Thymus (tissue), 11 donors: ENCODE data around the gene MYO7A. TPM values are rescaled to one million over a fixed set of nuclear protein-coding genes. Genes with fewer than 3 reads are reported as not detected.

Source experiments
- DNase-seq, 9 donors: peaks; one replicate each; pipeline ENCODE4 v3.0.0-alpha.2; 2013; ENCODE audit warnings: low spot score in 9 of 9, low read depth in 6 of 9, missing footprints in 1 of 9
- H3K27ac ChIP-seq, 2 donors: one replicate each; pipeline ENCODE4 v1.5.1; 2013; ENCODE audit warnings: control low read depth in 1 of 2, low read depth in 1 of 2, low read length in 1 of 2, mild to moderate bottlenecking in 1 of 2, moderate library complexity in 1 of 2
- H3K27me3 ChIP-seq, 2 donors: one replicate each; pipeline ENCODE4 v1.5.1; 2013; ENCODE audit warnings: low read length in 1 of 2; ENCODE audit not compliant: control insufficient read depth in 2 of 2, insufficient read depth in 1 of 2
- H3K36me3 ChIP-seq, 2 donors: one replicate each; pipeline ENCODE4 v1.5.1; 2013; ENCODE audit warnings: low read length in 1 of 2, mild to moderate bottlenecking in 1 of 2, moderate library complexity in 1 of 2; ENCODE audit not compliant: control insufficient read depth in 2 of 2, insufficient read depth in 2 of 2
- H3K4me1 ChIP-seq, 2 donors: one replicate each; pipeline ENCODE4 v1.5.1; 2013; ENCODE audit warnings: low read length in 2 of 2; ENCODE audit not compliant: control insufficient read depth in 2 of 2, insufficient read depth in 2 of 2
- H3K4me3 ChIP-seq, 2 donors: one replicate each; pipeline ENCODE4 v1.5.1; 2013; ENCODE audit warnings: low read length in 2 of 2, control low read depth in 1 of 2, mild to moderate bottlenecking in 1 of 2
- H3K9me3 ChIP-seq, 2 donors: one replicate each; pipeline ENCODE4 v1.5.1; 2013; ENCODE audit warnings: low read length in 1 of 2, mild to moderate bottlenecking in 1 of 2; ENCODE audit not compliant: control insufficient read depth in 2 of 2, insufficient read depth in 1 of 2
- WGBS: extraction: QIAGEN DNeasy Blood & Tissue Kit; methylation state at CpG from one replicate; pipeline ENCODE4 v1.1.7; 2013; 5-methylcytosine and 5-hydroxymethylcytosine counted together
- polyA plus RNA-seq: library from polyadenylated mRNA; stranded (reverse); fragments of 200-250 nt; gene quantifications from one replicate; pipeline ENCODE4 v1.2.3, GENCODE V29; 2013
- total RNA-seq: library from RNA; stranded (reverse); fragments of 120-200 nt; gene quantifications from one replicate; pipeline ENCODE4 v1.2.4, GENCODE V29; 2013
- donor health status: healthy.

The MYO7A gene
- total and polyA plus RNA-seq, 2 donors = 1.5 to 7.6 TPM

DNA sequence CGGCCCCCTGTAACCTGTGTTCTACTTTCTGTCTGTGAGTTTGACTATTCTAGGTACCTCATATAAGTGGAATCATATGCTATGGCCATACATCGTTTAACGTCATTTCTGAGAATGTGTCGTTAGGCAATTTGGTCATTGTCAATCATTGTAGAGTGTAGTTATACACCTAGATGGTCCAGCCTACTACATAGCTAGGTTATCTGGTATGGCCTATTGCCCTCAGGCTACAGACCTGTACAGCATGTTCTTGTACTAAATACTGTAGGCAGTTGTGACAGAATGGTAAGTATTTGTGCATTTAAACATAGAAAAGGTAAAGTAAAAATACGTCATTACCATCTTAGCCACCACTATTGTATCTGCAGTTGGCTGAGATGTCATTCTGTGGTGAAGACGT, 35.2 kb downstream of the MYO7A start:
- Histone ChIP-seq H3K27ac (no peak overlapping the region), H3K27me3 (no peaks in the 10 kb centered on the region), H3K9me3 (no peaks in the 10 kb centered on the region), H3K4me1 (no peaks in the 10 kb centered on the region), H3K4me3 (no peak overlapping the region), H3K36me3 (no peaks in the 10 kb centered on the region)
- DNase-seq = no peak
- WGBS = 91% methylated on average over 6 of the region's 6 CpGs

DNA sequence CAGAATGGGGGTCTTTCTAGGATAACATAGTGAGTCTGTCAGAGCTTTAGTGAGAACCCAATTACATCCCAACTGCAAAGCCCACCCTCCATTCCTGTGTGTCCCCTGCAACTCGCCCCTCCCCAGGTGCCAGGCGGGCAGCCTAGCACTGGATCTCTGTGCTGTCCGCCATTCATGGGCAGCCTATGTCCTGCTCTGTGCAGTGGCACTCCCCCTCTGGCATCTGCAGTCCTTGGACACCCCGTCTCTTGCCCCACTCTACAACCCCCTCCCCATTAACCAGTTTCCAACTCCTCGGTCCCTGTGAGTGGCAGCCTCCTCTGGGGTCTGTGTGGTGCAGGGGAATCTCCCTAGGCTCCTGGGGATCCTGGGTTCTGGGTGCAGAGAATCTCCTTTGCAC, 37.0 kb downstream of the MYO7A start:
- DNase-seq = no peak
- H3K9me3 ChIP-seq = no peaks in the 10 kb centered on the region
- no peak overlapping the region for H3K27ac ChIP-seq
- H3K36me3 ChIP-seq = no peaks in the 10 kb centered on the region
- WGBS = 86% methylated on average over 5 of the region's 5 CpGs
- no peaks in the 10 kb centered on the region for H3K27me3 ChIP-seq
- no peaks in the 10 kb centered on the region for H3K4me1 ChIP-seq
- no peak overlapping the region for H3K4me3 ChIP-seq

DNA sequence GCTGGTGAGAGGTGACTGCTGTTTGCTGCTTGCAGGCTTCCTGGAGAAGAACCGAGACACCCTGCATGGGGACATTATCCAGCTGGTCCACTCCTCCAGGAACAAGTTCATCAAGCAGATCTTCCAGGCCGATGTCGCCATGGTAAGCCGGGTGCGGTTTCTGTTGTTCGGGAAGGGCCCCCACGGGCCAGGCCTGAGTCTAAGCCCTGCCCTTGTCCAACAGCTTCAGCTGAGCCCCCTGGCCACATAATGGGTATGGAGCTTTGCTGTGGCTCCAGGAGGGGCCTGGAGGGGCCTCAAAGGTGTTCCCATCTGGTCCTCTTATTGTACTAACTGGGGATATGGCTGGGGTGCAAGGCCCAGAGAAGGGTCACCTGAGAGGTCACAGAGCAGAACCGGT, 38.0 kb downstream of the MYO7A start:
- Histone ChIP-seq H3K27me3 (no peaks in the 10 kb centered on the region), H3K27ac (no peak overlapping the region), H3K36me3 (no peaks in the 10 kb centered on the region), H3K4me3 (no peak overlapping the region), H3K4me1 (no peaks in the 10 kb centered on the region), H3K9me3 (peaks cover 0 to 1% of the 10 kb centered on the region in 2 donors)
- DNase-seq = no peak
- WGBS = 98% methylated on average over 8 of the region's 8 CpGs

DNA sequence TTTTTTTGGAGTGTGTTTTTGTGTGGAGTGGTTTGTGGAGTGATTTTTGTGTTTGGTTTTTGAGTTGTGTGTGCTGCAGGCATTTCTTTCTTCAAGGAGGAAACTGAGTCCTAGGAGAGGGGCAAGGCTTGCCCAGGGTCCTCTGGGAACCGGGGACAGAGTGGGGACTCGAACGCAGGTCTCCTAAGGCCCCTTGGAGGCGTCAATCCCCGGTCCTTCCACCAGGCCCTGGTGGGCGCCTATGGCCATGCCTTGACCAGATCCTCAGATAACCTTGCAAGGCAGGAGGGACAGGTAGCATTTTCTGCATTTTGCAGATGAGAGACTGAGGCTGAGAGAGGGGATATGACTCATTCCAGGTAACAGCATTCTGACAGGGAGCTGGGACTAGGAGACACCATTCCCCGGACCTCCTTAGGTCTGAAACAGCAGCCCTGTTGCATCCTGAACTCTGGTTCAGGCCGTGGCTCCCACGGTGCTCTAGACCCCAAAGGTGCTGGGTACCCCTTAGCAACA, 39.1 kb downstream of the MYO7A start:
- WGBS = 93% methylated on average over 9 of the region's 9 CpGs
- no peak for DNase-seq
- H3K27ac ChIP-seq = no peak overlapping the region
- H3K4me3 ChIP-seq = no peak overlapping the region
- H3K9me3 ChIP-seq = peaks cover 0 to 1% of the 10 kb centered on the region in 2 donors
- H3K4me1 ChIP-seq = no peaks in the 10 kb centered on the region
- H3K36me3 ChIP-seq = no peaks in the 10 kb centered on the region
- H3K27me3 ChIP-seq = no peaks in the 10 kb centered on the region

DNA sequence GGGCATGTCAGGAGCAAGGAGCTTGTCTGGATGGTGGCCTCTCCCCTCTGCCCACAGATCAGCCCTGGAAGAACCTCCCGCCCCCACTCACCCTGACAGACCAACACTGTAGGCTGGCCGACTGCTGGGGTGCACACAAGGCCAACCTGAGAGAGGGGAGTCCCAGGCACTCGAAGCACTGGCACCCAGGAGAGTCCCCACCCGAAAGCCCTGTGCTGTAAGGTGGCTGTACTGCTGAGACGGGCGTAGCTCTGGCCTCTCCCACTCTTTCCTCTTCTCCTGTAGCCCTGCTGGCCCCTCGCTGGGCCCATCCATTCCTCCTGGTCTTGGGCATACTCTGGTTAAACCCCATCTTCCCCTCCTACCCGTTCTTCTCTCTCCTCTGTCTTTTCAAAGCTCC, 39.7 kb downstream of the MYO7A start:
- Histone ChIP-seq H3K27ac (no peak overlapping the region), H3K4me1 (no peaks in the 10 kb centered on the region), H3K9me3 (peaks cover 0 to 1% of the 10 kb centered on the region in 2 donors), H3K36me3 (no peaks in the 10 kb centered on the region), H3K27me3 (no peaks in the 10 kb centered on the region), H3K4me3 (no peak overlapping the region)
- DNase-seq = no peak
- WGBS = 88% methylated on average over 8 of the region's 8 CpGs

DNA sequence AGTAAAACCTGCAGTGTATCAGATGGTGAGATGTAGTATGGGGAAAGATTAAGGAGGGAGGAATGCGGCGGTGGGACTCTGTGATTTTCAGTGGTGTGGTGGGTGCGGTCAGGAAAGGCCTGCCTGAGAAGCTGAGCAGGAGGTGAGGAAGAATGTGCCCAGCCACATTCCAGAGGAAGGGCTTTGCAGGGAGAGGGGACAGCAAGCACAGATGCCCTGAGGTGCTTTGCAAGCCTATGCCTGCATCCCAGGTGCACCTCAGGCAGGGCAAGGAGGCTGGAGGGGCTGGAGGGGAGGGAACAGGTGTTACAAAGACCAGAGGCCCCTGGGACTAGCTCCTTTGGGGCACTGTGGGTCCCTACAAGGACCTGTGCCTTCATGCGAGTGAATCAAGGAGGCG, 42.1 kb downstream of the MYO7A start:
- H3K27ac ChIP-seq = no peak overlapping the region
- H3K9me3 ChIP-seq = peaks cover 0 to 1% of the 10 kb centered on the region in 2 donors
- H3K36me3 ChIP-seq = no peaks in the 10 kb centered on the region
- WGBS = 98% methylated on average over 5 of the region's 5 CpGs
- DNase-seq = no peak
- H3K4me1 ChIP-seq = peaks cover 0 to under 1% of the 10 kb centered on the region in 2 donors
- H3K27me3 ChIP-seq = no peaks in the 10 kb centered on the region
- no peak overlapping the region for H3K4me3 ChIP-seq

DNA sequence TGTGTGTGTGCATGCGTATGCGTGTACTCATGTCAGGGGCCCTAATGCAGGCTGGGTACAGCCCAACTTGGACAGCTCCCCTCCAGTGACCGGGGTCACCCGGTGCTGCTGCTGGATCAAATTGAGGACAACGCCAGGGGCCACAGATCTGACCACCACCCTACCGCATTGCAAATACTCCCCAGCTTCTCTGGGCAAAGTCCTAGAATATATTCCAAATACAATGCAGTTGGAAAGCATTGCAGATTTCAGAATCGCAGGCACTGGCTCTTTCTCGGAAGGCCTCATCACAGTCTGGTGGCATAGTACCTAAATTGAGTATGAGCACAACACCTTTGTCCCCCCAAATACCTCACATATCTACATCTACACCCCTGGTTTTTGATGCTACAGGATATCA, 43.2 kb downstream of the MYO7A start:
- Histone ChIP-seq H3K27ac (no peak overlapping the region), H3K4me3 (no peak overlapping the region), H3K9me3 (peaks cover 0 to 1% of the 10 kb centered on the region in 2 donors), H3K36me3 (no peaks in the 10 kb centered on the region), H3K4me1 (peaks cover 8 to 12% of the 10 kb centered on the region in 2 donors), H3K27me3 (no peaks in the 10 kb centered on the region)
- 98% methylated on average over 8 of the region's 8 CpGs for WGBS
- no peak for DNase-seq

DNA sequence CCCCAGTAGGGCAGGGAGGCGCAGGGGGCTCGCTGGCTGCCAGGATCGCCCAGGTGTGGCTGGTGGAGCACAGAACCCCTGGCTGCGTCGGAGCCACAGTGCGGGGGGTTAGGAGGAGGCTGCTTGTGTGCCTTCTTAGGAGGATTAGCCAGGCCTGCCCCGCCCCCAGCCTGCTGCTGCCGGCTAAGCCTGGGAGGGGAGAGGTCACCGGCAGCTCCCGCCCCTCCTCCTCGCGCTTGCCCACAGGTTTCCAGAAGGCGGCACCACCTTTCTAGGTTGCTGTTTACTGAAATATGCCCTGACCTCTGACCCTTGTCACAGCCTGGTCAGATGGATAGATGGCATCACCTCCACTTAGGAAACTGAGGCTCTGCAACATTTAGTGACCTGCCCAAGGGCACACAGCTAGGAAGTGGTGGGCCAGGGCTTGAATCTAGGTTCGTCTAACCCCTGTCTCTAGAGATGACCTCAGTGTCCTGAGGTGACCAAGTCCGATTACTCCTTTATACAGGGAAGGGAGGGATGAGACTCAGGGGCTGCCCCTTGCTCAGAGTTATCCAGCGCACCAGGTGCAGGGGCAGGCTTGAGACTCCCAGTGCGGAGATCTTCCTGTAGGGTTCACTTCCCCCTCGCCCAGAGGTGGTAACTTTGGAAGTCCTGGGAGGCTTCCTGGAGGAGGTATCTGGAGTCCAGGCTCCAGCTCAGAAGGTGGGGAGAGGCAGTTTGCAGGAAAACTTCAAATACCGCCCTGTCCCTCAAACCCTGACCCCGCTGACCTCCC, 44.0 kb downstream of the MYO7A start:
- H3K36me3 ChIP-seq = no peaks in the 10 kb centered on the region
- H3K9me3 ChIP-seq = peaks cover 0 to 1% of the 10 kb centered on the region in 2 donors
- H3K4me1 ChIP-seq = peaks cover 8 to 13% of the 10 kb centered on the region in 2 donors
- H3K27ac ChIP-seq = no peak overlapping the region
- H3K4me3 ChIP-seq = no peak overlapping the region
- no peaks in the 10 kb centered on the region for H3K27me3 ChIP-seq
- whole genome bisulfite sequencing = 94% methylated on average over 20 of the region's 20 CpGs
- DNase-seq = no peak

DNA sequence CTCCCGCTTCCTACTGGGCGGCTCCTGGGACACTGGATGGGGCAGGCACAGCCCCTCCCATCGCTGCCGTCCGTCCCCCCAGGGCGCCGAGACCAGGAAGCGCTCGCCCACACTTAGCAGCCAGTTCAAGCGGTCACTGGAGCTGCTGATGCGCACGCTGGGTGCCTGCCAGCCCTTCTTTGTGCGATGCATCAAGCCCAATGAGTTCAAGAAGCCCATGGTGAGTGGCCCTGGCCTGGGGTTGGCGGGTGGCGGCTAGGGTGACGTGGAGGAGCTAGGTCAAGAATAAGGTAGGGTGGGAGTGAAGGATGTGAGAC, 44.6 kb downstream of the MYO7A start:
- no peak overlapping the region for H3K27ac ChIP-seq
- H3K4me1 ChIP-seq = peaks cover 8 to 13% of the 10 kb centered on the region in 2 donors
- no peak overlapping the region for H3K4me3 ChIP-seq
- H3K27me3 ChIP-seq = no peaks in the 10 kb centered on the region
- H3K36me3 ChIP-seq = no peaks in the 10 kb centered on the region
- peaks cover 0 to 1% of the 10 kb centered on the region in 2 donors for H3K9me3 ChIP-seq
- WGBS = 92% methylated on average over 16 of the region's 16 CpGs
- DNase-seq = no peak
